Measurements from ENCODE around the gene PRDM2. TPM values are rescaled to one million over a fixed set of nuclear protein-coding genes. Genes with fewer than 3 reads are reported as not detected.
A peak's percentile ranks its signal among the peaks of the same experiment; 100 is the strongest.

Gene PRDM2
- total RNA-seq, 1 donor from 2014 or later, result 46.7 TPM

GRCh38 chr1:13806108-13806507, 106.1 kb downstream of the PRDM2 start:
- H3K27ac ChIP-seq, result no peak overlapping the region
- peaks cover under 1% of the 10 kb centered on the region for H3K4me1 ChIP-seq
- DNase-seq (no peak), ATAC-seq (no peak)
- H3K4me3 ChIP-seq, result no peak overlapping the region
- no peaks in the 10 kb centered on the region for H3K36me3 ChIP-seq
- no peak for TF ChIP-seq CTCF (IDR thresholded peaks at IDR 0.05)
- H3K27me3 ChIP-seq, result no peaks in the 10 kb centered on the region
- intact Hi-C loops (cut with DNase I), result no loop called here
- no peaks in the 10 kb centered on the region for H3K9me3 ChIP-seq

- intact Hi-C loops (cut with DNase I), result no loop called here
- Histone ChIP-seq H3K9me3 (no peaks in the 10 kb centered on the region), H3K4me1 (no peaks in the 10 kb centered on the region), H3K36me3 (no peaks in the 10 kb centered on the region), H3K4me3 (no peak overlapping the region), H3K27me3 (no peaks in the 10 kb centered on the region), H3K27ac (no peak overlapping the region)
- peak; percentile 23 for TF ChIP-seq CTCF (IDR thresholded peaks at IDR 0.05)
- DNase-seq (peak; percentile 50), ATAC-seq (peak; percentile 7)
These were observed 107.2 kb downstream of the PRDM2 start for GRCh38 chr1:13807209-13807608.

- DNase-seq, result peak; percentile 61
- Histone ChIP-seq H3K27me3 (no peaks in the 10 kb centered on the region), H3K4me1 (no peaks in the 10 kb centered on the region), H3K36me3 (no peaks in the 10 kb centered on the region), H3K4me3 (no peak overlapping the region), H3K9me3 (no peaks in the 10 kb centered on the region), H3K27ac (no peak overlapping the region)
- no peak for TF ChIP-seq CTCF (IDR thresholded peaks at IDR 0.05)
- intact Hi-C loops (cut with DNase I), result no loop called here
- ATAC-seq, result no peak
These were observed 108.7 kb downstream of the PRDM2 start for GRCh38 chr1:13808729-13809131.

- Histone ChIP-seq H3K27me3 (no peaks in the 10 kb centered on the region), H3K36me3 (no peaks in the 10 kb centered on the region), H3K4me1 (no peaks in the 10 kb centered on the region), H3K4me3 (no peak overlapping the region), H3K27ac (no peak overlapping the region), H3K9me3 (no peaks in the 10 kb centered on the region)
- TF ChIP-seq CTCF (IDR thresholded peaks at IDR 0.05), result no peak
- DNase-seq (peak; percentile 56), ATAC-seq (no peak)
- intact Hi-C loops (cut with DNase I), result no loop called here
These were observed 109.6 kb downstream of the PRDM2 start for GRCh38 chr1:13809461-13810159.

DNA sequence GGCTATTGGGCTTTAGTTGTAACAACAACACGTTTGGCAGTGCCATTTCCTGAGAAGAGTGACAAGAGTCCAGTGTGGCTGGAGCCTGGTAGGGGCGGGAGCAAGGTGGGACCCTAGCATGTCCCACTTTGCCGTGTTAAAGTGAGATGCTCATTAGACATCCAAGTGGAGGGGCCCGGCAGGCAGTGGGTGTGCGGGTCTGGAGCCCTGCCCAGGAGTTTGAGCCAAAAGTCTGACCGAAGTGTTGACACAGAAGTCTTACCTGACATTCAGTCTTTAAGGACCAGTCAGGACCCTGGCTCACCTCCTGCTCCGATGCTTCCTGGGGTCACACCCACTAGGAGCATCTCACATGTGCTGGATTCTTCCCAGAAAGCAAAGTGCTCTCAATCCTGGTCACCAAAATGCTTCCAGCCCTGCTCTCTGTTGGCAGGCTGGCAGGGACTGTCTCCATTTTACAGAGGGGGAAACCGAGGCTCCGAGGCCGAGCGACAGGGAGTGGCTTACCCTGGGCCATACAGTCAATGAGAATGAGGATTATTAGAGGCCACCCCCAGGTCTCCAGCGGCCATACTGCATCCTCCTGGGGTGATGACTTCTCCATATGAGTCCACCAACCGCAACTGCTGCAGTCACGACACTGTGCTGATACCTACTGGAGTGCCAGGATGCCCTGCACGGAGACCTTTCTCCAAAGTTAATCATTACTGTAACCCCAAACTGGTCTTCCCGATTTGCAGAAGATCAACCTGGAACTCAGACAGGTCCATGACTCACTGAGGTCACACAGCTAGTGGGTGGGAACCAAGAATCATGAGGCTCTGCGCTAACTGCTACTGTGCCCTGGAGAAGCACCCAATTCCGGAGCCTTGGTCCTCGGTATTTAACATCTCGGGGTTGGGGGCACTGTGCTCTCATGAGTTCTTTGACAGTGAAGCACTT, 112.7 kb downstream of the PRDM2 start:
- intact Hi-C loops (cut with DNase I), result no loop called here
- TF ChIP-seq CTCF (IDR thresholded peaks at IDR 0.05), result no peak
- no peak for ATAC-seq

More for the DNA sequence above, 112.7 kb downstream of the PRDM2 start:
- no peak overlapping the region for H3K27ac ChIP-seq
- peak; percentile 32 for DNase-seq
- H3K9me3 ChIP-seq, result no peaks in the 10 kb centered on the region
- no peak overlapping the region for H3K4me3 ChIP-seq
- H3K4me1 ChIP-seq, result no peaks in the 10 kb centered on the region
- no peaks in the 10 kb centered on the region for H3K27me3 ChIP-seq
- peaks cover 12% of the 10 kb centered on the region for H3K36me3 ChIP-seq

Measured in upper lobe of right lung (tissue), 1 donor.